IMR-90 (cell line): Measurements from ENCODE around the gene CAPS2. TPM values are rescaled to one million over a fixed set of nuclear protein-coding genes. Genes with fewer than 3 reads are reported as not detected.

Experiments used
- ATAC-seq: fragments of 200-7000 bp; cut with Tn5 transposase; 2 replicates; pipeline ENCODE4 v1.9.1; 2020; ENCODE audit warnings: low read depth, mild to moderate bottlenecking, moderate library complexity
- BruUV-seq: library from RNA; stranded (reverse); fragments of 400-500 nt; replicated peaks from 2 replicates; lab custom pipeline; 2021; lab: Mats Ljungman, UMichigan
- CTCF ChIA-PET: fragments of 300-600 bp; formaldehyde crosslinking; extraction: SDS; loops from one replicate; lab custom pipeline; 2021; ENCODE audit warnings: antibody characterized with exemption; lab: Yijun Ruan, JAX
- POLR2A ChIA-PET: fragments of 300-600 bp; sonication (Branson Sonifier 250); formaldehyde crosslinking; loops from one replicate; lab custom pipeline; 2022; ENCODE audit warnings: antibody characterized with exemption; ENCODE audit not compliant: unreplicated experiment; lab: Charles Lee
- DNase-seq: peaks from one replicate; pipeline ENCODE4 v3.0.0; 2013
- H2AFZ ChIP-seq: replicated peaks from 2 replicates; pipeline ENCODE3; 2013; ENCODE audit warnings: low read length, mild to moderate bottlenecking; ENCODE audit not compliant: poor library complexity
- H2AK5ac ChIP-seq: 2 replicates; pipeline ENCODE4 v1.6.1; 2013; ENCODE audit warnings: low read depth, low read length, inconsistent platforms
- H2AK9ac ChIP-seq: replicated peaks from 2 replicates; pipeline ENCODE3; 2013; ENCODE audit warnings: mild to moderate bottlenecking, low read depth, low read length, moderate library complexity; ENCODE audit not compliant: poor library complexity
- H2BK120ac ChIP-seq: 2 replicates; pipeline ENCODE4 v1.6.1; 2013; ENCODE audit warnings: low read depth, low read length, inconsistent platforms
- H2BK15ac ChIP-seq: 3 replicates; pipeline ENCODE4 v1.6.1; 2013; ENCODE audit warnings: low read depth, low read length, inconsistent platforms
- H2BK20ac ChIP-seq: 2 replicates; pipeline ENCODE4 v1.6.1; 2013; ENCODE audit warnings: low read depth, mild to moderate bottlenecking, inconsistent platforms, low read length, moderate library complexity
- H2BK5ac ChIP-seq: 2 replicates; pipeline ENCODE4 v1.6.1; 2013; ENCODE audit warnings: mild to moderate bottlenecking, low read depth, low read length, inconsistent platforms; ENCODE audit not compliant: poor library complexity, severe bottlenecking
- H3K14ac ChIP-seq: replicated peaks from 2 replicates; pipeline ENCODE4 v1.6.1; 2013; ENCODE audit warnings: low read depth, low read length, inconsistent platforms
- H3K18ac ChIP-seq: 2 replicates; pipeline ENCODE4 v1.6.1; 2013; ENCODE audit warnings: low read depth, low read length, control low read depth
- H3K23ac ChIP-seq: 2 replicates; pipeline ENCODE4 v1.6.1; 2013; ENCODE audit warnings: low read depth, low read length, inconsistent platforms
- H3K27ac ChIP-seq: 2 replicates; pipeline ENCODE4 v1.5.1; 2013; ENCODE audit warnings: mild to moderate bottlenecking, control low read depth, low read length; ENCODE audit not compliant: insufficient read depth
- H3K27me3 ChIP-seq: 2 replicates; pipeline ENCODE4 v1.6.1; 2013; ENCODE audit warnings: low read length; ENCODE audit not compliant: control insufficient read depth, insufficient read depth
- H3K36me3 ChIP-seq: 2 replicates; pipeline ENCODE4 v1.6.1; 2013; ENCODE audit warnings: low read length, mixed read lengths; ENCODE audit not compliant: control insufficient read depth, insufficient read depth
- H3K4ac ChIP-seq: 2 replicates; pipeline ENCODE4 v1.6.1; 2013; ENCODE audit warnings: low read depth, low read length, inconsistent platforms
- H3K4me1 ChIP-seq: 2 replicates; pipeline ENCODE4 v1.6.1; 2013; ENCODE audit warnings: low read length, mixed read lengths; ENCODE audit not compliant: control insufficient read depth, insufficient read depth
- H3K4me2 ChIP-seq: 2 replicates; pipeline ENCODE4 v1.6.1; 2013; ENCODE audit warnings: low read depth, mild to moderate bottlenecking, control low read depth, low read length, moderate library complexity
- H3K4me3 ChIP-seq: 2 replicates; pipeline ENCODE4 v1.5.1; 2013; ENCODE audit warnings: low read depth, mild to moderate bottlenecking, control low read depth, low read length, moderate library complexity; ENCODE audit not compliant: insufficient read depth
- H3K56ac ChIP-seq: 2 replicates; pipeline ENCODE4 v1.6.1; 2013; ENCODE audit warnings: low read length, inconsistent platforms; ENCODE audit not compliant: insufficient read depth; ENCODE audit errors: extremely low read depth
- H3K79me1 ChIP-seq, 2 experiments: 2 replicates each; pipeline ENCODE4 v1.6.1; 2013; ENCODE audit warnings: low read length in 2 of 2, inconsistent platforms in 1 of 2, low read depth in 1 of 2
- H3K9ac ChIP-seq: 2 replicates; pipeline ENCODE4 v1.6.1; 2013; ENCODE audit warnings: low read depth, low read length, control low read depth
- H3K9me1 ChIP-seq: 2 replicates; pipeline ENCODE4 v1.6.1; 2013; ENCODE audit warnings: low read length, inconsistent platforms; ENCODE audit not compliant: insufficient read depth
- H3K9me3 ChIP-seq: 2 replicates; pipeline ENCODE4 v1.6.1; 2013; ENCODE audit warnings: low read length; ENCODE audit not compliant: control insufficient read depth, insufficient read depth
- H4K20me1 ChIP-seq: 2 replicates; pipeline ENCODE4 v1.6.1; 2013; ENCODE audit warnings: low read length, inconsistent platforms; ENCODE audit not compliant: insufficient read depth
- H4K5ac ChIP-seq: 2 replicates; pipeline ENCODE4 v1.6.1; 2013; ENCODE audit warnings: mild to moderate bottlenecking, low read depth, low read length, control low read depth
- H4K8ac ChIP-seq, 2 experiments: 2 replicates each; pipeline ENCODE4 v1.6.1; 2013; ENCODE audit warnings: low read depth in 2 of 2, low read length in 2 of 2, control low read depth in 1 of 2, inconsistent platforms in 1 of 2
- H4K91ac ChIP-seq: 2 replicates; pipeline ENCODE4 v1.6.1; 2013; ENCODE audit warnings: low read depth, low read length, inconsistent platforms; ENCODE audit not compliant: insufficient read depth
- NFE2L2 ChIP-seq: fragments of 150-350 bp; IDR thresholded peaks from 2 replicates; pipeline ENCODE4 v1.6.1; 2016; ENCODE audit warnings: low read depth, mild to moderate bottlenecking, low read length
- WGBS, 2 experiments: methylation state at CpG; one replicate each; pipeline versions ENCODE4 v1.1.5 to v1.1.7; 2013; ENCODE audit warnings: missing lambda C conversion rate in 2 of 2; ENCODE audit not compliant: insufficient read length in 1 of 2; ENCODE audit errors: extremely low coverage in 2 of 2; 5-methylcytosine and 5-hydroxymethylcytosine counted together
- dilution Hi-C: fragments of 300-500 bp; cut with HindIII; formaldehyde crosslinking; loops from one replicate; pipeline ENCODE4 v1.14.3; 2018; ENCODE audit warnings: low sequenced_read_pairs; ENCODE audit not compliant: unreplicated experiment
- in situ Hi-C: fragments of 300-500 bp; cut with MboI; formaldehyde crosslinking; loops from 3 replicates; pipeline ENCODE4 v1.14.3; 2019; ENCODE audit warnings: low sequenced_read_pairs, inconsistent platforms, mixed read lengths
- intact Hi-C: fragments of 100-400 bp; cut with micrococcal nuclease; formaldehyde crosslinking; loops from 2 replicates; pipeline ENCODE4 v1.10.0; 2022
- polyA plus RNA-seq, 3 experiments: library from polyadenylated mRNA; depleted of rRNA; stranded (reverse); fragments of >200 nt; gene quantifications; 2 replicates each; pipeline ENCODE4 v1.2.3, GENCODE V29; 2012; ENCODE audit warnings: low replicate concordance in 1 of 3
- total RNA-seq: library from RNA; depleted of rRNA; stranded (reverse); fragments of >200 nt; gene quantifications from 2 replicates; pipeline ENCODE4 v1.2.3, GENCODE V29; 2012

Gene CAPS2
- total and polyA plus RNA-seq, 2 of the 4 experiments (the other 2 are of a cell fraction) = 1.2 to 2.7 TPM

DNA sequence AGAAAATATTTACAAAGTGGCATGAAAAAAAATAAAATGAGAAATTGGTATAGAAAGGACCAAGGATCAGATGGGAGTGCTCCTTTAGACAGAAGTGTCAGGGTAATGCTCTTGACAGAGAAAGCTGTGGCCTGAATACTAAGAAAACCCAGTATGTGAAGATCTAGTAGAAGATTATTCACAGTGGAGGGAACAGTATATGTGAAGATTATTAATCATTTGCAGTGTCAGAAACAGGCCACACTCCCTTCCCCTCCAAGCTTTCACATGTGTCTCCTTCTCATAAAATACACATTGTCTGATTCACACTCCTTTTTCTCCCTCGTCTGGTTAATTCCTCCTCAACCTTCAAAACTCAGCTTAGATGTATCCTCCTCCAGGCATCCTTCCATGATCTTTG is 41.3 kb downstream of the CAPS2 start:
- Histone ChIP-seq H3K27ac (no peak overlapping the region), H2AFZ (no peak overlapping the region), H4K5ac (no peak overlapping the region), H3K23ac (no peak overlapping the region; the same call in 1 of the 2 replicates), H3K18ac (no peak overlapping the region), H3K27me3 (no peaks in the 10 kb centered on the region), H3K4ac (no peak overlapping the region), H3K56ac (no peak overlapping the region), H3K36me3 (no peaks in the 10 kb centered on the region), H2AK5ac (no peak overlapping the region), H3K4me2 (no peak overlapping the region), H3K4me1 (no peaks in the 10 kb centered on the region), H3K79me1 (no peaks in the 10 kb centered on the region), H4K8ac (no peak overlapping the region), H2BK20ac (no peak overlapping the region), H2BK15ac (no peak overlapping the region), H2BK5ac (no peak overlapping the region), H2BK120ac (no peak overlapping the region), H4K20me1 (no peaks in the 10 kb centered on the region), H3K9me1 (no peaks in the 10 kb centered on the region), H3K9me3 (no peaks in the 10 kb centered on the region), H3K9ac (no peak overlapping the region), H2AK9ac (no peak overlapping the region), H3K4me3 (no peak overlapping the region), H4K91ac (no peak overlapping the region), H3K14ac (no peak overlapping the region)
- BruUV-seq = no TSS peak
- in situ Hi-C loops = loop anchor here (25.0 kb wide), 1 partner anchor 602 kb away; no protein-coding TSS in a partner anchor
- ChIA-PET CTCF (interaction anchor here (0.7 kb wide), 1 partner anchor 41 kb away, joined by 3 read pairs; the partner anchor contains the start of gene CAPS2), POLR2A (no interaction called here)
- ATAC-seq (no peak), DNase-seq (no peak)
- intact Hi-C loops = loop anchor here (2.0 kb wide), 3 partner anchors 440 to 600 kb away; no protein-coding TSS in a partner anchor
- no peak for TF ChIP-seq NFE2L2
- 83% methylated on average over 1 of the region's 1 CpG; no CpG with 5 or more reads in 1 of the 2 experiments for WGBS, 2 experiments
- dilution Hi-C loops = no loop called here
